GM23248 (cell line): ENCODE data around the gene GCSH. TPM values are rescaled to one million over a fixed set of nuclear protein-coding genes. Genes with fewer than 3 reads are reported as not detected.

Experiments used
- DNase-seq: peaks from one replicate; pipeline ENCODE4 v3.0.0-alpha.2; 2015
- H2AFZ ChIP-seq: fragments of 200-600 bp; sonication (generic); 2 replicates; pipeline ENCODE4 v1.6.1; 2016; ENCODE audit warnings: antibody characterized with exemption
- H3F3A ChIP-seq: fragments of 200-600 bp; sonication (generic); 2 replicates; pipeline ENCODE4 v1.6.1; 2016; ENCODE audit warnings: mild to moderate bottlenecking, antibody characterized with exemption, mixed run types; ENCODE audit not compliant: insufficient read depth
- H3K27ac ChIP-seq: fragments of 200-600 bp; sonication (generic); 2 replicates; pipeline ENCODE4 v1.5.1; 2016; ENCODE audit warnings: mild to moderate bottlenecking
- H3K27me3 ChIP-seq: fragments of 200-600 bp; sonication (generic); replicated peaks from 2 replicates; pipeline ENCODE4 v1.6.1; 2016; ENCODE audit warnings: mild to moderate bottlenecking; ENCODE audit not compliant: insufficient read depth
- H3K36me3 ChIP-seq: fragments of 200-600 bp; sonication (generic); 2 replicates; pipeline ENCODE4 v1.6.1; 2016; ENCODE audit warnings: low read depth, mild to moderate bottlenecking
- H3K4me1 ChIP-seq: fragments of 200-600 bp; sonication (generic); 2 replicates; pipeline ENCODE4 v1.6.1; 2016; ENCODE audit warnings: mild to moderate bottlenecking; ENCODE audit not compliant: insufficient read depth
- H3K4me2 ChIP-seq: fragments of 200-600 bp; sonication (generic); one replicate; pipeline ENCODE4 v1.6.1; 2016; ENCODE audit warnings: mild to moderate bottlenecking; ENCODE audit not compliant: unreplicated experiment
- H3K4me3 ChIP-seq: fragments of 200-600 bp; sonication (generic); 2 replicates; pipeline ENCODE4 v1.5.1; 2016; ENCODE audit warnings: mild to moderate bottlenecking
- H3K79me2 ChIP-seq: fragments of 200-600 bp; sonication (generic); 2 replicates; pipeline ENCODE4 v1.6.1; 2016; ENCODE audit warnings: mild to moderate bottlenecking; ENCODE audit not compliant: insufficient read depth
- H3K9ac ChIP-seq: fragments of 200-600 bp; sonication (generic); 2 replicates; pipeline ENCODE4 v1.6.1; 2016; ENCODE audit warnings: mild to moderate bottlenecking
- H3K9me2 ChIP-seq: fragments of 200-600 bp; sonication (generic); 2 replicates; pipeline ENCODE4 v1.6.1; 2016; ENCODE audit warnings: mixed run types, mild to moderate bottlenecking, moderate library complexity; ENCODE audit not compliant: insufficient read depth
- H3K9me3 ChIP-seq: fragments of 200-600 bp; sonication (generic); one replicate; pipeline ENCODE4 v1.6.1; 2017; ENCODE audit warnings: low read depth
- H4K20me1 ChIP-seq: fragments of 200-600 bp; sonication (generic); 2 replicates; pipeline ENCODE4 v1.6.0; 2016; ENCODE audit not compliant: insufficient read depth
- EZH2 ChIP-seq: fragments of 200-600 bp; sonication (generic); IDR thresholded peaks from 2 replicates; pipeline ENCODE4 v1.6.1; 2018; ENCODE audit warnings: antibody characterized with exemption, mild to moderate bottlenecking; ENCODE audit not compliant: insufficient read depth, poor library complexity, severe bottlenecking
- EZH2phosphoT487 ChIP-seq: fragments of 200-600 bp; sonication (generic); IDR thresholded peaks from 2 replicates; pipeline ENCODE4 v1.6.1; 2018; ENCODE audit warnings: antibody characterized with exemption, moderate library complexity, mild to moderate bottlenecking, low read depth; ENCODE audit not compliant: insufficient read depth
- WGBS, 2 experiments: methylation state at CpG; one replicate each; pipeline ENCODE4 v1.1.6; 2015 to 2017; ENCODE audit warnings: low lambda C conversion rate in 2 of 2, low coverage in 1 of 2; ENCODE audit errors: missing lambda C conversion rate in 2 of 2; 5-methylcytosine and 5-hydroxymethylcytosine counted together
- in situ Hi-C: fragments of 300-500 bp; cut with MboI; formaldehyde crosslinking; loops from 2 replicates; pipeline ENCODE4 v1.15.0; 2020
- polyA plus RNA-seq: library from polyadenylated mRNA; unstranded; fragments of >200 nt; fragmentation: Nextera tagmentation; extraction: Ambion mirVana; gene quantifications from 2 replicates; pipeline ENCODE4 v1.2.1, GENCODE V29; 2016
- total RNA-seq: library from RNA; depleted of rRNA; stranded (reverse); fragments of >200 nt; shearing (Covaris generic); gene quantifications from 2 replicates; pipeline ENCODE4 v1.2.3, GENCODE V29; 2014

The GCSH gene
- total and polyA plus RNA-seq, 2 experiments from 2014 or later: 26.3 to 57.0 TPM

DNA sequence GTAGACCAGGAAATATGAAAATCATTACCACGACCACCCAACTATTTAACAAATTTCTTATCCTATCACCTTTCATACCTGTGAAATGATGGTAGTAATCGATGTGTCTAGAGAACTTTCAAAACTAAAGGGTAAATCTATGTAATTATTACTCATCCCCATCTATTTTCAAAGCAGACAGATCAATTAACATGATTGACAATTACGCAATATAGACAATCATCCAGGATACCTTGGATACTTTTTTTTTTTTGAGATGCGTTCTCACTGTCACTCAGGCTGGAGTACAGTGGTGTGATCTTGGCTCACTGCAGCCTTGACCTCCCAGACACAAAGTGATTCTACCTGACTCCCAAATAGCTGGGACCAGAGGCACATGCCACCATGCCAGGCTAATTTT lies 15.2 kb downstream of the GCSH start:
- no peak overlapping the region for H3K4me2 ChIP-seq
- H3K9me2 ChIP-seq: no peaks in the 10 kb centered on the region
- H3K4me1 ChIP-seq: no peaks in the 10 kb centered on the region
- H3K27ac ChIP-seq: no peak overlapping the region
- 98 to 99% methylated on average over 4 of the region's 4 CpGs for WGBS, 2 experiments
- H3K36me3 ChIP-seq: peaks cover 6% of the 10 kb centered on the region; the same call in 1 of the 2 replicates
- no peaks in the 10 kb centered on the region for H4K20me1 ChIP-seq
- peaks cover 13% of the 10 kb centered on the region for H3F3A ChIP-seq
- no peaks in the 10 kb centered on the region for H3K27me3 ChIP-seq
- H2AFZ ChIP-seq: no peak overlapping the region
- H3K9me3 ChIP-seq: no peaks in the 10 kb centered on the region
- no peak for TF ChIP-seq EZH2phosphoT487
- no peak for TF ChIP-seq EZH2
- no peak overlapping the region for H3K4me3 ChIP-seq
- H3K9ac ChIP-seq: no peak overlapping the region
- no peaks in the 10 kb centered on the region for H3K79me2 ChIP-seq
- DNase-seq: no peak
- in situ Hi-C loops: no loop called here

DNA sequence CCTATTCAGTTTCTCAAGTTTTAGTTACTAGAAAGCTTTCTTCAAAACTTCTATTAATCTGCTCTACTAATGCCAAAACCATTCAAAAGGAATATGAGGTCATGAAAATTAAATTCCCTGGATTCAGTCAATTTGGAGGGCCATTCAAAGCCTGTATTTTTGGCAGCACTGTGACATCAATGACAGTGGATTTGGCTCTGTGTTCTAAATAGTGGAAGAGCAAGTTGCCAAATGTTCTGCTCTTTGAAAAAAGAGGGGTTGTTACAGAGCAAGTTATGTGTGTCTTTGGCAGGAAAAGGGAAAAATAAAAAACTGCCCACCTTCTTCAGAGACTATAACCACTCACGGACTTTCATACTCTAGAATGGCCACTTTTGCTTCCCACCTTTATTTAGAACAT lies 16.0 kb downstream of the GCSH start:
- in situ Hi-C loops: no loop called here
- TF ChIP-seq EZH2: no peak
- TF ChIP-seq EZH2phosphoT487: no peak
- Histone ChIP-seq H3K79me2 (no peaks in the 10 kb centered on the region), H3K4me2 (no peak overlapping the region), H3K4me3 (no peak overlapping the region), H2AFZ (no peak overlapping the region), H3F3A (peaks cover 14% of the 10 kb centered on the region), H3K4me1 (no peaks in the 10 kb centered on the region), H3K9me3 (no peaks in the 10 kb centered on the region), H3K9ac (no peak overlapping the region), H3K36me3 (peaks cover 6% of the 10 kb centered on the region; the same call in 1 of the 2 replicates), H3K9me2 (no peaks in the 10 kb centered on the region), H3K27ac (no peak overlapping the region), H3K27me3 (no peaks in the 10 kb centered on the region), H4K20me1 (no peaks in the 10 kb centered on the region)
- no peak for DNase-seq
- 90 to 100% methylated on average over 1 of the region's 1 CpG for WGBS, 2 experiments

DNA sequence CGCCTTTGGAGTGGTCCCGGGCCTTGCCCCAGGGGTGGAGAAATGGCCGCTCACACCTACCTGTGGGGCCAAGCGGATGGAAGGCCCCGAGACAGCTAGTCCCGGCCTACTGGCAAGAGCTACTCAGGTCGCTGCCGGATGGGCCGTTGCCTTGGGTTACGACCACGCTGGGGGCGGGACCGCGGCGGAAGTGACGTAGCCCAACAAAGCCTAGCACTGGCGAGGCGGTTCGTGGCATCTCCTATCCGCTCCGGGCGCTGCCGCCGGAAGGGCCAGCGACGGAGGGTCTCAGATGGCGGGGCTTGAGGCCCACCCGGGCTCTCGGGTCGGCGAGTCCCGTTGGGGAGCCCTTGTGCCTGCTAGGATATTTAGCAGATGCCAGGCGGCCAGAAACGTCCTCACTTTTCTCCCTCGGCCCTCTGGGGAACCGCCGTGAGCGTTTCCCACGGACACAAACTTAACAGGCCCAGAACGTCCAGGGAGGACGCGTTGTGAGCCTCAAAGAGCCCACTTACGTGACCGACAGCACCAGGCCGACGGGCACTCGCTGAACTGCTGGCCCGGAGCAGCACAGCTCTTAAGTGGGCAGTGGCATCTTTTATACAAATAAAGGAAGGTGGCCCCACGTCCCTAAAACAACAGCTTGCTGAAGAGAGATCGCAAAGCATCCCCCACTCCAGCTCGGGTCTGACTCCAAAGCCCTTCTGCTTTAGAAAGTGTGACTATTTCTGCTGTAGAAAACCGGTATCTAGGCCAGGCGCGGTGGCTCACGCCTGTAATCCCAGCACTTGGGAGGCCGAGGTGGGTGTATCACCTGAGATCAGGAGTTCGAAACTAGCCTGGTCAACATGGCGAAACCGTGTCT lies 18.9 kb downstream of the GCSH start, which contains the start of gene C16orf46:
Gene C16orf46, minus strand, starts transcription at position 163 of the 865 bp plus-strand sequence. CDS start 13,283 bp downstream, outside the sequence.
- peak within 1 kb of the TSS; percentile 97 for H2AFZ ChIP-seq
- DNase-seq: peak; percentile 98
- WGBS, 2 experiments: 14 to 15% methylated on average over 49 to 59 of the region's 59 CpGs
- no peaks in the 10 kb centered on the region for H3K27me3 ChIP-seq
- in situ Hi-C loops: no loop called here
- H3K79me2 ChIP-seq: no peaks in the 10 kb centered on the region
- H3K4me2 ChIP-seq: peak within 1 kb of the TSS; percentile 79
- no peaks in the 10 kb centered on the region for H3K9me2 ChIP-seq
- no peaks in the 10 kb centered on the region for H3K36me3 ChIP-seq
- H3K27ac ChIP-seq: peak within 1 kb of the TSS; percentile 91
- no peaks in the 10 kb centered on the region for H4K20me1 ChIP-seq
- H3K9ac ChIP-seq: peak within 1 kb of the TSS; percentile 92
- no peaks in the 10 kb centered on the region for H3K9me3 ChIP-seq
- peaks cover 14% of the 10 kb centered on the region for H3F3A ChIP-seq
- no peaks in the 10 kb centered on the region for H3K4me1 ChIP-seq
- TF ChIP-seq EZH2 (no peak), EZH2phosphoT487 (no peak)
- peak within 1 kb of the TSS; percentile 88 for H3K4me3 ChIP-seq

DNA sequence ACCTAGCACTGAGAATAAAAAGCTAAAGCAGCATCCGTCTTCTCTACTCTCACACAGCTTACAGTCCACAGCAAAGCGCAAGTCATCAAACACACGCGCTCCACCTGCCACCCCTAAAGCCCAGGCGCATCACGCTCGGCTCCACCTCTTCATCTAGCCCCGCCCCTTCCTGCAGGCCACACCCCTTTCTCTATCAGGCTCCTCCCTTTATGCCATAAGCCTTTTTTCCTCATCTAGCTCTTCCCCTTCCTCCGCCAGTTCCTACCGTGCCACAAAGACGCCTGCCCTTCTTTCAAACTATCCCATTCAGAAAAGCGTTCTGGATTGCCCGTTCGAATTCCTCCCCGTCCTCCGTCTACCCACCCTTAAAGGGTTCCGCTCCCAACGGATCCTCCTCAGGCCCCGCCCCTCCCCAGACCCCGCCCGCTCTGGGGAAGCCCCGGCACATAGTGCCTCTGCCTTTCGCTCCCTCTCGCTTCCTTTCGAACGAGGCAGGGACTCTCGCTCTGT lies 19.6 kb downstream of the GCSH start:
- H3K4me2 ChIP-seq: peak overlapping the region; percentile 79
- H2AFZ ChIP-seq: peak overlapping the region; percentile 97
- no peaks in the 10 kb centered on the region for H3K4me1 ChIP-seq
- H3K27me3 ChIP-seq: no peaks in the 10 kb centered on the region
- H3K36me3 ChIP-seq: no peaks in the 10 kb centered on the region
- TF ChIP-seq EZH2phosphoT487: no peak
- peak overlapping the region; percentile 88 for H3K4me3 ChIP-seq
- peaks cover 14% of the 10 kb centered on the region for H3F3A ChIP-seq
- H3K9me3 ChIP-seq: no peaks in the 10 kb centered on the region
- H3K9ac ChIP-seq: peak overlapping the region; percentile 92
- in situ Hi-C loops: no loop called here
- H3K27ac ChIP-seq: peak overlapping the region; percentile 91
- no peaks in the 10 kb centered on the region for H3K9me2 ChIP-seq
- no peaks in the 10 kb centered on the region for H3K79me2 ChIP-seq
- DNase-seq: peak; percentile 89
- H4K20me1 ChIP-seq: no peaks in the 10 kb centered on the region
- 1 to 4% methylated on average over 16 to 27 of the region's 27 CpGs for WGBS, 2 experiments
